GM12874 (cell line): ENCODE measurements around the gene LACRT.
A peak's percentile ranks its signal among the peaks of the same experiment; 100 is the strongest.

Source experiments
- CTCF ChIP-seq: IDR thresholded peaks from 2 replicates; pipeline ENCODE4 v1.5.1; 2011; ENCODE audit warnings: low read depth, mild to moderate bottlenecking, control low read depth, low read length, moderate library complexity; ENCODE audit not compliant: insufficient read depth

Gene LACRT

GRCh38 chr12:54662026-54662425, 27.3 kb upstream of the LACRT start:
- no peak for TF ChIP-seq CTCF

GRCh38 chr12:54661048-54661447, 26.4 kb upstream of the LACRT start:
- TF ChIP-seq CTCF = no peak

- no peak for TF ChIP-seq CTCF
Observed at GRCh38 chr12:54660320-54660962, 25.7 kb upstream of the LACRT start.

- peak; percentile 82 for TF ChIP-seq CTCF
Observed at GRCh38 chr12:54658306-54659264, 23.9 kb upstream of the LACRT start.

GRCh38 chr12:54657105-54657607, 22.5 kb upstream of the LACRT start:
- no peak for TF ChIP-seq CTCF

- no peak for TF ChIP-seq CTCF
Observed at GRCh38 chr12:54654926-54655325, 20.2 kb upstream of the LACRT start.

- TF ChIP-seq CTCF = no peak
Observed at GRCh38 chr12:54653025-54653424, 18.3 kb upstream of the LACRT start.
